PFSK-1 (cell line): Measurements from ENCODE around the gene SNX2.

Experiments
- POLR2AphosphoS5 ChIP-seq: IDR thresholded peaks from 2 replicates; pipeline ENCODE4 v1.6.1; 2012; ENCODE audit warnings: low read depth, mild to moderate bottlenecking, control low read depth, low read length, moderate library complexity
- REST ChIP-seq, 2 experiments: IDR thresholded peaks; 2 replicates each; pipeline versions ENCODE4 v1.6.1 to v1.8.0; 2011 to 2012; ENCODE audit warnings: low read depth in 2 of 2, low read length in 2 of 2, control low read depth in 1 of 2, inconsistent platforms in 1 of 2, mild to moderate bottlenecking in 1 of 2, moderate library complexity in 1 of 2; ENCODE audit not compliant: insufficient read depth in 1 of 2
- SIN3A ChIP-seq: IDR thresholded peaks from 2 replicates; pipeline ENCODE4 v1.6.1; 2012; ENCODE audit warnings: mild to moderate bottlenecking, low read length, moderate library complexity, borderline replicate concordance; ENCODE audit not compliant: insufficient read depth
- TAF1 ChIP-seq: IDR thresholded peaks from 2 replicates; pipeline ENCODE4 v1.6.1; 2012; ENCODE audit warnings: low read length, control low read depth, borderline replicate concordance; ENCODE audit not compliant: insufficient read depth

GRCh38 chr5:122743261-122743660 is 31.6 kb upstream of the SNX2 start:
- TF ChIP-seq POLR2AphosphoS5 (no peak), TAF1 (no peak), REST (IDR thresholded peaks at IDR 0.05; ENCODE audit: insufficient read depth in 1 of 2, low read depth in 2 of 2, low read length in 2 of 2) (no peak), SIN3A (no peak)
